ENCODE results near the gene IGF2R.

Gene IGF2R

GRCh38 chr6:160050022-160050421, 81.1 kb downstream of the IGF2R start:
- TF ChIP-seq SP1 (IDR thresholded peaks at IDR 0.05) (no peak), BHLHE40 (IDR thresholded peaks at IDR 0.05; ENCODE audit: borderline replicate concordance) (no peak), HDGF (IDR thresholded peaks at IDR 0.05; ENCODE audit: borderline replicate concordance) (no peak), CTBP1 (IDR thresholded peaks at IDR 0.05; ENCODE audit: borderline replicate concordance) (no peak), TARDBP (IDR thresholded peaks at IDR 0.05) (no peak), SUZ12 (IDR thresholded peaks at IDR 0.05) (no peak), NFRKB (IDR thresholded peaks at IDR 0.05) (no peak), ELF4 (IDR thresholded peaks at IDR 0.05) (no peak), PKNOX1 (IDR thresholded peaks at IDR 0.05) (no peak), FOXM1 (IDR thresholded peaks at IDR 0.05; ENCODE audit: borderline replicate concordance) (no peak)
- ChIA-PET POLR2A (no interaction called here), CTCF (no interaction called here)
- no peak for DNase-seq (ENCODE audit: extremely low spot score)

GRCh38 chr6:160051390-160051789, 82.5 kb downstream of the IGF2R start:
- ChIA-PET POLR2A (no interaction called here), CTCF (no interaction called here)
- no peak for TF ChIP-seq L3MBTL2 (conservative IDR thresholded peaks at IDR 0.05)
- no peak for TF ChIP-seq ELF4 (IDR thresholded peaks at IDR 0.05)
- no peak for TF ChIP-seq ZNF384 (IDR thresholded peaks at IDR 0.05)
- no peak for TF ChIP-seq SUZ12 (IDR thresholded peaks at IDR 0.05)
- no peak for TF ChIP-seq CTBP1 (IDR thresholded peaks at IDR 0.05; ENCODE audit: borderline replicate concordance)
- no peak for TF ChIP-seq BHLHE40 (IDR thresholded peaks at IDR 0.05; ENCODE audit: borderline replicate concordance)
- no peak for TF ChIP-seq NFRKB (IDR thresholded peaks at IDR 0.05)
- no peak for TF ChIP-seq LEF1 (IDR thresholded peaks at IDR 0.05; ENCODE audit: borderline replicate concordance)
- TF ChIP-seq FOXK2 (IDR thresholded peaks at IDR 0.05): no peak
- no peak for TF ChIP-seq SP1 (IDR thresholded peaks at IDR 0.05)
- no peak for TF ChIP-seq TARDBP (IDR thresholded peaks at IDR 0.05)
- DNase-seq (ENCODE audit: extremely low spot score): no peak

- CTCF ChIA-PET: no interaction called here
- POLR2A ChIA-PET: no interaction called here
- TF ChIP-seq FOXM1 (IDR thresholded peaks at IDR 0.05; ENCODE audit: borderline replicate concordance) (no peak), ELF4 (IDR thresholded peaks at IDR 0.05) (no peak), ZNF384 (IDR thresholded peaks at IDR 0.05) (no peak), NFRKB (IDR thresholded peaks at IDR 0.05) (no peak), FOXA1 (IDR thresholded peaks at IDR 0.05) (no peak), BHLHE40 (IDR thresholded peaks at IDR 0.05; ENCODE audit: borderline replicate concordance) (no peak), CTBP1 (IDR thresholded peaks at IDR 0.05; ENCODE audit: borderline replicate concordance) (no peak), FOXK2 (IDR thresholded peaks at IDR 0.05) (no peak), PKNOX1 (IDR thresholded peaks at IDR 0.05) (no peak)
Observed at GRCh38 chr6:160054271-160054670, 85.4 kb downstream of the IGF2R start.

DNA sequence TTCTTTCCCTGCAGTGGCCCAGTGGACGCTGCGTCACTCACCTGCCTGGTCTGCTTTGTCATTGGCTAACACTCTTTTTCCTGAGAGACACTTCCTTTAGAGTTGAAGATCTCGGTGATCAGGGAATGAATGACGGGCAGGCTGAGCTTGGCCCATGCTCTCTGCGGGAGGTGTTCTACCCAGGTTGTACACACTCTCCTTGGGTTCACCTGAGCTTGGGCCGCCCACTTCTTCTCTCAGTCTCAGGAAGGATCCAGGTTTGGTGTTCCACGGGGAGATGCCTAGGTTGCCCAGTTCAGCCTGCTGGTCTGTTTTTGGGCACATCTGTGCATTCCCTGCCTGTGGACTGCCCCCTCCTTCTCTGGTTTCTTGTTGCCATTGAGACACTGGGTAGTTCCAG, 86.0 kb downstream of the IGF2R start:
- ChIA-PET POLR2A (no interaction called here), CTCF (no interaction called here)
- no peak for DNase-seq (ENCODE audit: extremely low spot score)
- TF ChIP-seq PKNOX1 (IDR thresholded peaks at IDR 0.05) (no peak), HDGF (IDR thresholded peaks at IDR 0.05; ENCODE audit: borderline replicate concordance) (no peak), L3MBTL2 (conservative IDR thresholded peaks at IDR 0.05) (no peak), CTBP1 (IDR thresholded peaks at IDR 0.05; ENCODE audit: borderline replicate concordance) (no peak), ZNF384 (IDR thresholded peaks at IDR 0.05) (no peak), NFRKB (IDR thresholded peaks at IDR 0.05) (no peak), FOXA1 (IDR thresholded peaks at IDR 0.05) (no peak), ARNT (IDR thresholded peaks at IDR 0.05) (no peak), ELF4 (IDR thresholded peaks at IDR 0.05) (no peak), TARDBP (IDR thresholded peaks at IDR 0.05) (no peak), FOXM1 (IDR thresholded peaks at IDR 0.05; ENCODE audit: borderline replicate concordance) (no peak), BHLHE40 (IDR thresholded peaks at IDR 0.05; ENCODE audit: borderline replicate concordance) (no peak), LEF1 (IDR thresholded peaks at IDR 0.05; ENCODE audit: borderline replicate concordance) (no peak), SUZ12 (IDR thresholded peaks at IDR 0.05) (no peak), FOXK2 (IDR thresholded peaks at IDR 0.05) (no peak), SP1 (IDR thresholded peaks at IDR 0.05) (no peak)

More at GRCh38 chr6:160054271-160054670, 85.4 kb downstream of the IGF2R start:
- no peak for DNase-seq (ENCODE audit: extremely low spot score)

DNA sequence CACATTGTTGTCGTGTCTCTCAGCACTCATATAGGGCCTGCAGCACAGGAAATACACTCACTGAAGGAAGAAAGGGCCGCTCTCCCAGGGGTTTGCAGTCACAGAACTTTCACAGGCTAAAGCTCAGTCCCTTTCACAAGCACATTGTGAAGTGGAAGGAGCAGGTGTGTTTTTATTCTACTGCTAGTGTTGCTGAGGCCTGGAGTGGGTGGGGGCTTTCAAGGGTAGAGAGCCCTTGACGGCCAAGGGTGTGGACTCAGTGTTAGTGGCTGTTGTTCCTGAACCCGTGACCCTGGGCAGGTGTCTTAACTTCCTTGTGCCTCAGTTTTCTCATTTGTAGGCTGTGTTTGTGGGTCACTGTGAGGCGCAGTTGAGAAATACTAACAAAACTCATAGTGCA, 86.5 kb downstream of the IGF2R start:
- DNase-seq (ENCODE audit: extremely low spot score): no peak
- CTCF ChIA-PET: no interaction called here
- POLR2A ChIA-PET: no interaction called here
- TF ChIP-seq FOXK2 (IDR thresholded peaks at IDR 0.05) (no peak), CTBP1 (IDR thresholded peaks at IDR 0.05; ENCODE audit: borderline replicate concordance) (no peak), ARNT (IDR thresholded peaks at IDR 0.05) (no peak), SUZ12 (IDR thresholded peaks at IDR 0.05) (no peak), HDGF (IDR thresholded peaks at IDR 0.05; ENCODE audit: borderline replicate concordance) (no peak), TARDBP (IDR thresholded peaks at IDR 0.05) (no peak), FOXA1 (IDR thresholded peaks at IDR 0.05) (no peak), BHLHE40 (IDR thresholded peaks at IDR 0.05; ENCODE audit: borderline replicate concordance) (no peak), ELF4 (IDR thresholded peaks at IDR 0.05) (no peak), SP1 (IDR thresholded peaks at IDR 0.05) (no peak), FOXM1 (IDR thresholded peaks at IDR 0.05; ENCODE audit: borderline replicate concordance) (no peak), PKNOX1 (IDR thresholded peaks at IDR 0.05) (no peak), L3MBTL2 (conservative IDR thresholded peaks at IDR 0.05) (no peak), NFRKB (IDR thresholded peaks at IDR 0.05) (no peak), ZNF384 (IDR thresholded peaks at IDR 0.05) (no peak)

DNA sequence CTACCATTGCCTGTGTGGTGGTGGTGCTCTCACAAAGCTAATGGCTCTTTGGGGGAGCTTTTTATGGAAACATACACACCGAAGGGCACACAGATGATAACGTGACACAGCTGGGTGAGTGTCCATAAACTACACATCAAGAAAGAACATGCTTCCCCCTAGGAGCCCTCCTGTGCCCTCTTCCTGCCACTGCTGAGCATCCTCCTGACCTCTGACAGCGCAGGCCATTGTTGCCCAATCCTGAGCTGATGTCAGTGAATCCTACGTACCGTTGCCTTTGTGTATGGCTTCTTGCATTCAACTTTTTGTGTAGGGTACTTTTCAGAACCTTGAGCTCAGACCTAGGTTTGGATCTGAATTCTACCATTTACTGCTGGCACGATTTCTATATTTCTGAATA, 86.9 kb downstream of the IGF2R start:
- DNase-seq (ENCODE audit: extremely low spot score): no peak
- ChIA-PET CTCF (no interaction called here), POLR2A (no interaction called here)
- no peak for TF ChIP-seq HDGF (IDR thresholded peaks at IDR 0.05; ENCODE audit: borderline replicate concordance)
- no peak for TF ChIP-seq CTBP1 (IDR thresholded peaks at IDR 0.05; ENCODE audit: borderline replicate concordance)
- no peak for TF ChIP-seq TARDBP (IDR thresholded peaks at IDR 0.05)
- no peak for TF ChIP-seq FOXM1 (IDR thresholded peaks at IDR 0.05; ENCODE audit: borderline replicate concordance)
- no peak for TF ChIP-seq SUZ12 (IDR thresholded peaks at IDR 0.05)
- TF ChIP-seq L3MBTL2 (conservative IDR thresholded peaks at IDR 0.05): no peak
- no peak for TF ChIP-seq LEF1 (IDR thresholded peaks at IDR 0.05; ENCODE audit: borderline replicate concordance)
- TF ChIP-seq SP1 (IDR thresholded peaks at IDR 0.05): no peak
- TF ChIP-seq ARNT (IDR thresholded peaks at IDR 0.05): no peak
- TF ChIP-seq ELF4 (IDR thresholded peaks at IDR 0.05): no peak
- TF ChIP-seq ZNF384 (IDR thresholded peaks at IDR 0.05): no peak
- TF ChIP-seq BHLHE40 (IDR thresholded peaks at IDR 0.05; ENCODE audit: borderline replicate concordance): no peak
- no peak for TF ChIP-seq FOXK2 (IDR thresholded peaks at IDR 0.05)
- no peak for TF ChIP-seq NFRKB (IDR thresholded peaks at IDR 0.05)
- no peak for TF ChIP-seq PKNOX1 (IDR thresholded peaks at IDR 0.05)
- no peak for TF ChIP-seq FOXA1 (IDR thresholded peaks at IDR 0.05)

Measured in HEK293T (cell line).